SK-N-SH (cell line): Measurements from ENCODE around the gene ADK. TPM values are rescaled to one million over a fixed set of nuclear protein-coding genes. Genes with fewer than 3 reads are reported as not detected.
"Not testable (repeated sequence)": the region's sequence is repeated elsewhere in the genome, so short reads cannot be mapped to it uniquely, and the experiment has no call there.

Source experiments
- CTCF ChIA-PET: fragments of 300-600, 350-600 bp; formaldehyde crosslinking; extraction: SDS; loops from one replicate; lab custom pipeline; 2021; lab: Yijun Ruan, JAX
- POLR2A ChIA-PET: fragments of 350-600 bp; sonication (Branson Sonifier 250); formaldehyde crosslinking; extraction: SDS; loops from one replicate; lab custom pipeline; 2020; ENCODE audit warnings: antibody characterized with exemption, inconsistent platforms; lab: Yijun Ruan, JAX
- DNase-seq: peaks from one replicate; pipeline ENCODE4 v3.0.0; 2012
- H2AFZ ChIP-seq: fragments of 200-600 bp; sonication (generic); 2 replicates; pipeline ENCODE4 v1.8.1; 2016; ENCODE audit warnings: antibody characterized with exemption, mild to moderate bottlenecking, low read depth
- H3F3A ChIP-seq: fragments of 200-600 bp; sonication (generic); replicated peaks from 2 replicates; pipeline ENCODE3; 2016; ENCODE audit warnings: antibody characterized with exemption, mild to moderate bottlenecking; ENCODE audit not compliant: insufficient read depth
- H3K27ac ChIP-seq, 2 experiments: fragments of 200-500 bp in 1 of 2; fragments of 200-600 bp in 1 of 2; sonication (Bioruptor generic) in 1 of 2; sonication (generic), shearing (Covaris generic) in 1 of 2; 2 replicates each; pipeline versions ENCODE4 v1.5.1 to v1.6.1; 2014 to 2016; ENCODE audit warnings: low read depth in 2 of 2, inconsistent platforms in 1 of 2, low read length in 1 of 2, mild to moderate bottlenecking in 1 of 2, mixed read lengths in 1 of 2
- H3K27me3 ChIP-seq: fragments of 200-600 bp; sonication (generic), shearing (Covaris generic); 2 replicates; pipeline ENCODE4 v1.6.1; 2016; ENCODE audit warnings: mixed run types; ENCODE audit not compliant: insufficient read depth
- H3K36me3 ChIP-seq, 2 experiments: fragments of 200-500 bp in 1 of 2; fragments of 200-600 bp in 1 of 2; sonication (Bioruptor generic) in 1 of 2; sonication (generic) in 1 of 2; replicated peaks in 1 of 2; 2 replicates each; pipeline versions ENCODE3 to v1.5.1; 2014 to 2016; ENCODE audit warnings: low read length in 1 of 2, mild to moderate bottlenecking in 1 of 2; ENCODE audit not compliant: insufficient read depth in 2 of 2, control insufficient read depth in 1 of 2
- H3K4me1 ChIP-seq, 2 experiments: fragments of 200-500 bp in 1 of 2; fragments of 200-600 bp in 1 of 2; sonication (Bioruptor generic) in 1 of 2; sonication (generic), shearing (Covaris generic) in 1 of 2; 2 replicates each; pipeline versions ENCODE4 v1.5.1 to v1.6.1; 2014 to 2016; ENCODE audit warnings: low read depth in 1 of 2, low read length in 1 of 2, mixed run types in 1 of 2; ENCODE audit not compliant: insufficient read depth in 2 of 2, control insufficient read depth in 1 of 2
- H3K4me2 ChIP-seq: fragments of 200-600 bp; sonication (generic), shearing (Covaris generic); 2 replicates; pipeline ENCODE4 v1.6.1; 2017; ENCODE audit warnings: mixed run types
- H3K4me3 ChIP-seq, 2 experiments: fragments of 200-500 bp in 1 of 2; fragments of 200-600 bp in 1 of 2; sonication (Bioruptor generic) in 1 of 2; sonication (generic), shearing (Covaris generic) in 1 of 2; 2 replicates each; pipeline versions ENCODE4 v1.5.1 to v1.8.1; 2014 to 2016; ENCODE audit warnings: low read depth in 2 of 2, inconsistent platforms in 1 of 2, low read length in 1 of 2, mild to moderate bottlenecking in 1 of 2, mixed read lengths in 1 of 2, moderate library complexity in 1 of 2
- H3K79me2 ChIP-seq: fragments of 200-600 bp; sonication (generic); 2 replicates; pipeline ENCODE4 v1.8.1; 2017; ENCODE audit warnings: mild to moderate bottlenecking; ENCODE audit not compliant: insufficient read depth
- H3K9ac ChIP-seq: fragments of 200-600 bp; sonication (generic); 2 replicates; pipeline ENCODE4 v1.6.1; 2017; ENCODE audit warnings: mixed run types
- H3K9me2 ChIP-seq: fragments of 200-600 bp; sonication (generic); 2 replicates; pipeline ENCODE4 v1.6.1; 2017; ENCODE audit warnings: mixed run types
- H3K9me3 ChIP-seq: fragments of 200-600 bp; sonication (generic); 2 replicates; pipeline ENCODE4 v1.6.1; 2017; ENCODE audit warnings: mixed run types, mild to moderate bottlenecking, moderate library complexity
- H4K20me1 ChIP-seq: fragments of 200-600 bp; sonication (generic); 2 replicates; pipeline ENCODE4 v1.6.1; 2017; ENCODE audit warnings: mild to moderate bottlenecking, mixed run types; ENCODE audit not compliant: insufficient read depth
- CHD2 ChIP-seq: fragments of 150-350 bp; IDR thresholded peaks from 2 replicates; pipeline ENCODE4 v1.6.1; 2018; ENCODE audit warnings: low read length; ENCODE audit not compliant: partially characterized antibody
- EZH2phosphoT487 ChIP-seq: fragments of 200-600 bp; sonication (generic); IDR thresholded peaks from 2 replicates; pipeline ENCODE4 v1.6.1; 2017; ENCODE audit warnings: low read depth, mixed run types, mild to moderate bottlenecking, antibody characterized with exemption, moderate library complexity, borderline replicate concordance
- FOSL2 ChIP-seq: IDR thresholded peaks from 2 replicates; pipeline ENCODE4 v1.4.0; 2012; ENCODE audit warnings: low read depth, mild to moderate bottlenecking, moderate library complexity, borderline replicate concordance
- JUND ChIP-seq: IDR thresholded peaks from 2 replicates; pipeline ENCODE4 v1.4.0; 2012
- WGBS: methylation state at CpG from one replicate; pipeline ENCODE4 v1.1.6; 2017; ENCODE audit warnings: low lambda C conversion rate; 5-methylcytosine and 5-hydroxymethylcytosine counted together
- polyA plus RNA-seq, 3 experiments: library from polyadenylated mRNA; depleted of rRNA; stranded (reverse); fragments of >200 nt; gene quantifications; 2 replicates each; pipeline ENCODE4 v1.2.3, GENCODE V29; 2012
- TF ChIP-seq, protein P1 (sequence below): IDR thresholded peaks from 2 replicates; pipeline ENCODE4 v1.4.0; 2012; ENCODE audit warnings: low read depth
- TF ChIP-seq, protein P2 (sequence below): fragments of 200-600 bp; sonication (generic); IDR thresholded peaks from 2 replicates; pipeline ENCODE4 v1.6.1; 2017; ENCODE audit warnings: antibody characterized with exemption, mild to moderate bottlenecking, moderate library complexity

The ADK gene
- polyA plus RNA-seq, 1 of the 3 experiments (the other 2 are of a cell fraction): 25.1 TPM

DNA sequence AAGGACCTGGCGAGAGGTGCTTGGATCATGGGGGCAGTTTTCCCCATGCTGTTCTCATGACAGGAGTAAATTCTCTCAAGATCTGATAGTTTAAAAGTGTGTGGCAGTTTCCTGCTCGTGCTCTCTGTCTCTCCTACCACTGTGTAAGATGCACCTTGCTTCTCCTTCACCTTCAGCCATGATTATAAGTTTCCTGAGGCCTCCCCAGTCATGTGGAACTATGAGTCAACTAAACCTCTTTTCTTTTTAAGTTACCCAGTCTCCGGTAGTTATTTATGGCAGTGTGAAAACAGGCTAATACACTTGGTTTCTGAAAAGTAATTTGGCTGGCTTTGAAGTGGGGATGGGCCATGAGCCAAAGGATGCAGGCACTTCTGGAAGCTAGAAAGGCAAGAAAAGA, 407.4 kb downstream of the ADK start:
- WGBS: 91% methylated on average over 3 of the region's 3 CpGs
- H3K36me3 ChIP-seq: peaks cover 0 to 3% of the 10 kb centered on the region in 2 experiments
- no peak overlapping the region for H3K4me3 ChIP-seq
- H3K79me2 ChIP-seq: no peaks in the 10 kb centered on the region
- no peaks in the 10 kb centered on the region for H4K20me1 ChIP-seq
- H2AFZ ChIP-seq: no peak overlapping the region
- POLR2A ChIA-PET: no interaction called here
- H3K4me1 ChIP-seq: peaks cover 0 to 4% of the 10 kb centered on the region in 2 experiments; a peak in 2 of 4 replicates
- H3K9ac ChIP-seq: no peak overlapping the region
- CTCF ChIA-PET: no interaction called here
- no peaks in the 10 kb centered on the region for H3K9me3 ChIP-seq
- no peak for TF ChIP-seq JUND
- no peak for TF ChIP-seq EZH2phosphoT487
- TF ChIP-seq, protein P1, sequence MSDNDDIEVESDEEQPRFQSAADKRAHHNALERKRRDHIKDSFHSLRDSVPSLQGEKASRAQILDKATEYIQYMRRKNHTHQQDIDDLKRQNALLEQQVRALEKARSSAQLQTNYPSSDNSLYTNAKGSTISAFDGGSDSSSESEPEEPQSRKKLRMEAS: no peak
- TF ChIP-seq, protein P2, sequence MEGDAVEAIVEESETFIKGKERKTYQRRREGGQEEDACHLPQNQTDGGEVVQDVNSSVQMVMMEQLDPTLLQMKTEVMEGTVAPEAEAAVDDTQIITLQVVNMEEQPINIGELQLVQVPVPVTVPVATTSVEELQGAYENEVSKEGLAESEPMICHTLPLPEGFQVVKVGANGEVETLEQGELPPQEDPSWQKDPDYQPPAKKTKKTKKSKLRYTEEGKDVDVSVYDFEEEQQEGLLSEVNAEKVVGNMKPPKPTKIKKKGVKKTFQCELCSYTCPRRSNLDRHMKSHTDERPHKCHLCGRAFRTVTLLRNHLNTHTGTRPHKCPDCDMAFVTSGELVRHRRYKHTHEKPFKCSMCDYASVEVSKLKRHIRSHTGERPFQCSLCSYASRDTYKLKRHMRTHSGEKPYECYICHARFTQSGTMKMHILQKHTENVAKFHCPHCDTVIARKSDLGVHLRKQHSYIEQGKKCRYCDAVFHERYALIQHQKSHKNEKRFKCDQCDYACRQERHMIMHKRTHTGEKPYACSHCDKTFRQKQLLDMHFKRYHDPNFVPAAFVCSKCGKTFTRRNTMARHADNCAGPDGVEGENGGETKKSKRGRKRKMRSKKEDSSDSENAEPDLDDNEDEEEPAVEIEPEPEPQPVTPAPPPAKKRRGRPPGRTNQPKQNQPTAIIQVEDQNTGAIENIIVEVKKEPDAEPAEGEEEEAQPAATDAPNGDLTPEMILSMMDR: no peak
- no peak for TF ChIP-seq CHD2
- TF ChIP-seq, all 33 proteins: peak for 0
- Histone ChIP-seq H3K4me2 (no peak overlapping the region), H3K9me2 (no peaks in the 10 kb centered on the region), H3K27ac (no peak overlapping the region), H3K27me3 (no peaks in the 10 kb centered on the region), H3F3A (no peaks in the 10 kb centered on the region)
- DNase-seq: no peak

DNA sequence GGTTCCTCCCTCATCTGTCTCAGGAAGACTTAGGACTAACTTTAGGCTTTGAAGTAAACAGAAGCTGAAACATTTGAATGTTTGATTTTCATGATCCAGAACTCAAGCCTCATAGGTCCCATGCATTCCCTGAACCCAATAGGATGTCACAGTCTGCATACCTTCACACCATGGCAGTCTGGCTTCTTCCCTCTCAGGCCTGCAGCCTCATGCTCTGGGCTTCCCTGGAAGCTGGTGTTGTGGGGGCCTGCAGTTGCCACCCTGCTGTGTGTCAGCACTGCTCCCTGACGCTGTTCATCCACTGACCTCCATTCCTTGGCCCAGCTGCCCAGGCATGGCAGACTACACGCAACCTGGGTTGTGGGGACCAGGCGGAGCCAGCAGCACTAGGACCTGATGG, 407.9 kb downstream of the ADK start:
- H3K9me2 ChIP-seq: no peaks in the 10 kb centered on the region
- no peaks in the 10 kb centered on the region for H3K9me3 ChIP-seq
- no peak overlapping the region for H3K4me3 ChIP-seq
- peaks cover 0 to 4% of the 10 kb centered on the region in 2 experiments; a peak in 2 of 4 replicates for H3K4me1 ChIP-seq
- H2AFZ ChIP-seq: no peak overlapping the region
- CTCF ChIA-PET: no interaction called here
- no peaks in the 10 kb centered on the region for H3F3A ChIP-seq
- 98% methylated on average over 3 of the region's 3 CpGs for whole genome bisulfite sequencing
- no peak for DNase-seq
- no peaks in the 10 kb centered on the region for H4K20me1 ChIP-seq
- no peaks in the 10 kb centered on the region for H3K79me2 ChIP-seq
- no peak overlapping the region for H3K4me2 ChIP-seq
- no peak for TF ChIP-seq EZH2phosphoT487
- TF ChIP-seq FOSL2: no peak
- no peak overlapping the region for H3K27ac ChIP-seq
- H3K9ac ChIP-seq: no peak overlapping the region
- POLR2A ChIA-PET: no interaction called here
- peaks cover 0 to 3% of the 10 kb centered on the region in 2 experiments for H3K36me3 ChIP-seq
- no peaks in the 10 kb centered on the region for H3K27me3 ChIP-seq

DNA sequence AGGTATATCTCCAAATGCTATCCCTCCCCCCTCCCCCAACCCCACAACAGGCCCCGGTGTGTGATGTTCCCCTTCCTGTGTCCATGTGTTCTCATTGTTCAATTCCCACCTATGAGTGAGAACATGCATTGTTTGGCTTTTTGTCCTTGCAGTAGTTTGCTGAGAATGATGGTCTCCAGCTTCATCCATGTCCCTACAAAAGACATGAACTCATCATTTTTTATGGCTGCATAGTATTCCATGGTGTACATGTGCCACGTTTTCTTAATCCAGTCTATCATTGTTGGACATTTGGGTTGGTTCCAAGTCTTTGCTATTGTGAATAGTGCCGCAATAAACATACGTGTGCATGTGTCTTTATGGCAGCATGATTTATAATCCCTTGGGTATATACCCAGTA, 417.9 kb downstream of the ADK start:
- DNase-seq, H3K27me3 ChIP-seq, H3K4me2 ChIP-seq, H2AFZ ChIP-seq, H3K36me3 ChIP-seq, H3K27ac ChIP-seq, POLR2A ChIA-PET, H3K9me3 ChIP-seq, CTCF ChIA-PET, H3K4me3 ChIP-seq, H3K9me2 ChIP-seq, H3K79me2 ChIP-seq, H3K9ac ChIP-seq, H3K4me1 ChIP-seq, H3F3A ChIP-seq, H4K20me1 ChIP-seq: not testable (repeated sequence)
- WGBS: 86% methylated on average over 4 of the region's 4 CpGs

DNA sequence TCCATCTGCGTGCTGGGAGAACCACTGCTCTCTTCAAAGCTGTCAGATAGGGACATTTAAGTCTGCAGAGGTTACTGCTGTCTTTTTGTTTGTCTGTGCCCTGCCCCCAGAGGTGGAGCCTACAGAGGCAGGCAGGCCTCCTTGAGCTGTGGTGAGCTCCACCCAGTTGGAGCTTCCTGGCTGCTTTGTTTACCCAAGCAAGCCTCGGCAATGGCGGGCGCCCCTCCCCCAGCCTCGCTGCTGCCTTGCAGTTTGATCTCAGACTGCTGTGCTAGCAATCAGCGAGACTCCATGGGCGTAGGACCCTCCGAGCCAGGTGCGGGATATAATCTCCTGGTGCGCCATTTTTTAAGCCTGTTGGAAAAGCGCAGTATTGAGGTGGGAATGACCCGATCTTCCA, 422.5 kb downstream of the ADK start:
- H3F3A ChIP-seq, CTCF ChIA-PET, H3K9me2 ChIP-seq, H3K4me3 ChIP-seq, POLR2A ChIA-PET, DNase-seq, H4K20me1 ChIP-seq, H3K9ac ChIP-seq, H3K4me1 ChIP-seq, H3K9me3 ChIP-seq, H3K4me2 ChIP-seq, H3K27ac ChIP-seq, H3K79me2 ChIP-seq, H3K27me3 ChIP-seq, H3K36me3 ChIP-seq, H2AFZ ChIP-seq: not testable (repeated sequence)
- WGBS: 100% methylated on average over 4 of the region's 12 CpGs
